Measurements from ENCODE around the gene TGOLN2. TPM values are rescaled to one million over a fixed set of nuclear protein-coding genes. Genes with fewer than 3 reads are reported as not detected.

The TGOLN2 gene
- total and polyA plus RNA-seq, 10 of the 15 experiments (the other 5 are each of a cell fraction or from before 2014, with no cell fraction given) = 13.8 to 92.3 (median 49.4) TPM

DNA sequence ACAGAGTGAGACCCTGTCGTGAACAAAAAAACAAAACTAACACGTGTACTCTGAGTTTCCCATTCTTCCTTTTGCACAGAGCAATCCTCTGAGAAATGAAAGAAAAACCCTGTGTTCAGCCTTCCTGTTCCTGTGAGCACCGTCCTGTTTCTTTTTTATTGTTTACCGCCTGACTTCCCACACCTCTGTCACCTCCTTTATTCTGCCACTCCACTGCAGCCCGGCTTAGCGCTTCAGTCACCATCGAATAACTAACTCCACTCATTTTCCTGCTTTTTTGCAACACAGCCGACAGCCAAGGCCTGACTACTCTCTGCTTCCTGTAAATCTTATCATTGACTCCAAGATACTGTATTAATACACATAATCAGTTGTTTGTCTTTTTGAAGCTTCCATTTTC lies 40.9 kb downstream of the TGOLN2 start:
- H3K27ac ChIP-seq (ENCODE audit: control insufficient read depth, insufficient read depth) = no peak overlapping the region
- 38% methylated on average over 8 of the region's 8 CpGs for WGBS (ENCODE audit: insufficient coverage, insufficient replicate concordance, low lambda C conversion rate, missing lambda C conversion rate)
- TF ChIP-seq ZNF384 (IDR thresholded peaks at IDR 0.05; ENCODE audit: borderline replicate concordance, low read depth, low read length) (no peak), RBBP5 (conservative IDR thresholded peaks at IDR 0.05) (no peak), SREBF1 (IDR thresholded peaks at IDR 0.05; ENCODE audit: low read length) (no peak), NFYA (IDR thresholded peaks at IDR 0.05; ENCODE audit: borderline replicate concordance, low read depth, low read length) (no peak), ZBTB4 (CRISPR knock-in tag; IDR thresholded peaks at IDR 0.05) (no peak), BHLHE40 (IDR thresholded peaks at IDR 0.05; ENCODE audit: borderline replicate concordance in 1 of 2, low read depth in 2 of 2, low read length in 1 of 2) (no peak), IKZF2 (IDR thresholded peaks at IDR 0.05) (no peak), KAT2A (conservative IDR thresholded peaks at IDR 0.05; ENCODE audit: control insufficient read depth, low read depth, low read length) (no peak), ZNF207 (IDR thresholded peaks at IDR 0.05; ENCODE audit: borderline replicate concordance) (no peak), BCL11A (IDR thresholded peaks at IDR 0.05; ENCODE audit: low read depth, low read length) (no peak)
- TF ChIP-seq, protein P1, sequence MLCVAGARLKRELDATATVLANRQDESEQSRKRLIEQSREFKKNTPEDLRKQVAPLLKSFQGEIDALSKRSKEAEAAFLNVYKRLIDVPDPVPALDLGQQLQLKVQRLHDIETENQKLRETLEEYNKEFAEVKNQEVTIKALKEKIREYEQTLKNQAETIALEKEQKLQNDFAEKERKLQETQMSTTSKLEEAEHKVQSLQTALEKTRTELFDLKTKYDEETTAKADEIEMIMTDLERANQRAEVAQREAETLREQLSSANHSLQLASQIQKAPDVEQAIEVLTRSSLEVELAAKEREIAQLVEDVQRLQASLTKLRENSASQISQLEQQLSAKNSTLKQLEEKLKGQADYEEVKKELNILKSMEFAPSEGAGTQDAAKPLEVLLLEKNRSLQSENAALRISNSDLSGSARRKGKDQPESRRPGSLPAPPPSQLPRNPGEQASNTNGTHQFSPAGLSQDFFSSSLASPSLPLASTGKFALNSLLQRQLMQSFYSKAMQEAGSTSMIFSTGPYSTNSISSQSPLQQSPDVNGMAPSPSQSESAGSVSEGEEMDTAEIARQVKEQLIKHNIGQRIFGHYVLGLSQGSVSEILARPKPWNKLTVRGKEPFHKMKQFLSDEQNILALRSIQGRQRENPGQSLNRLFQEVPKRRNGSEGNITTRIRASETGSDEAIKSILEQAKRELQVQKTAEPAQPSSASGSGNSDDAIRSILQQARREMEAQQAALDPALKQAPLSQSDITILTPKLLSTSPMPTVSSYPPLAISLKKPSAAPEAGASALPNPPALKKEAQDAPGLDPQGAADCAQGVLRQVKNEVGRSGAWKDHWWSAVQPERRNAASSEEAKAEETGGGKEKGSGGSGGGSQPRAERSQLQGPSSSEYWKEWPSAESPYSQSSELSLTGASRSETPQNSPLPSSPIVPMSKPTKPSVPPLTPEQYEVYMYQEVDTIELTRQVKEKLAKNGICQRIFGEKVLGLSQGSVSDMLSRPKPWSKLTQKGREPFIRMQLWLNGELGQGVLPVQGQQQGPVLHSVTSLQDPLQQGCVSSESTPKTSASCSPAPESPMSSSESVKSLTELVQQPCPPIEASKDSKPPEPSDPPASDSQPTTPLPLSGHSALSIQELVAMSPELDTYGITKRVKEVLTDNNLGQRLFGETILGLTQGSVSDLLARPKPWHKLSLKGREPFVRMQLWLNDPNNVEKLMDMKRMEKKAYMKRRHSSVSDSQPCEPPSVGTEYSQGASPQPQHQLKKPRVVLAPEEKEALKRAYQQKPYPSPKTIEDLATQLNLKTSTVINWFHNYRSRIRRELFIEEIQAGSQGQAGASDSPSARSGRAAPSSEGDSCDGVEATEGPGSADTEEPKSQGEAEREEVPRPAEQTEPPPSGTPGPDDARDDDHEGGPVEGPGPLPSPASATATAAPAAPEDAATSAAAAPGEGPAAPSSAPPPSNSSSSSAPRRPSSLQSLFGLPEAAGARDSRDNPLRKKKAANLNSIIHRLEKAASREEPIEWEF (IDR thresholded peaks at IDR 0.05; ENCODE audit: insufficient replicate concordance, low read depth, low read length) = no peak
- no peaks in the 10 kb centered on the region; the same call in 1 of the 2 replicates for H3K4me1 ChIP-seq (ENCODE audit: control insufficient read depth, insufficient read depth, low read length)
- peak overlapping the region; percentile 55 for H2AFZ ChIP-seq (ENCODE audit: control insufficient read depth, low read depth, low read length)
- ChIA-PET SMC1A (ENCODE audit: uncharacterized antibody, unreplicated experiment) (interaction anchor here (0.7 to 1.4 kb wide), 2 partner anchors 165 to 422 kb away, joined by 3 to 4 read pairs; no protein-coding TSS in a partner anchor), POLR2A (no interaction called here), CTCF (interaction anchor here (1.3 to 6.3 kb wide), 6 partner anchors 9 to 361 kb away, joined by 3 to 57 read pairs (median 22); no protein-coding TSS in a partner anchor), RAD21 (ENCODE audit: unreplicated experiment) (interaction anchor here (1.2 to 1.6 kb wide), 2 partner anchors 13 to 361 kb away, joined by 3 to 4 read pairs; no protein-coding TSS in a partner anchor)
- no peak overlapping the region for H3K4me2 ChIP-seq (ENCODE audit: control insufficient read depth, insufficient read depth)
- H3K9me3 ChIP-seq (replicated peaks; ENCODE audit: control insufficient read depth, insufficient read depth, low read length) = no peaks in the 10 kb centered on the region
- ATAC-seq (no peak), FAIRE-seq (no peak), DNase-seq (ENCODE audit: low read depth, low spot score) (no peak)
- H3K79me2 ChIP-seq (ENCODE audit: control insufficient read depth, insufficient read depth, low read length) = no peaks in the 10 kb centered on the region
- in situ Hi-C loops (cut with MboI) = loop anchor here (5.0 to 10.0 kb wide), 2 partner anchors 220 to 402 kb away; partner anchors contain the start of gene TRABD2A
- H3K36me3 ChIP-seq (ENCODE audit: control insufficient read depth in 2 of 2, insufficient read depth in 2 of 2, low read length in 1 of 2) = no peaks in the 10 kb centered on the region
- no peaks in the 10 kb centered on the region for H4K20me1 ChIP-seq (ENCODE audit: control insufficient read depth, insufficient read depth)
- no peaks in the 10 kb centered on the region; a peak in 1 of 4 replicates for H3K27me3 ChIP-seq (replicated peaks in 1 of 2; ENCODE audit: control insufficient read depth in 2 of 2, insufficient read depth in 2 of 2, low read length in 1 of 2)
- no peak overlapping the region for H3K9ac ChIP-seq (ENCODE audit: control insufficient read depth, insufficient read depth, low read length)
- no peak overlapping the region for H3K4me3 ChIP-seq
- intact Hi-C loops (cut with micrococcal nuclease; ENCODE audit: unreplicated experiment) = loop anchor here (5.0 kb wide), 2 partner anchors 155 to 790 kb away; partner anchors contain the start of gene TCF7L1
- BruUV-seq (replicated peaks) = no TSS peak
